SK-N-SH treated with all-trans-retinoic acid at 6 μM for 48 hours (cell line): ENCODE results near the gene KIF21B.

ENCODE experiments used
- ESRRG ChIP-seq: fragments of 250-450 bp; sonication (Bioruptor Pico); IDR thresholded peaks from 2 replicates; pipeline ENCODE4 v1.6.1; 2021; ENCODE audit warnings: mild to moderate bottlenecking
- ZFP30 ChIP-seq: fragments of 450-650 bp; formaldehyde crosslinking; IDR thresholded peaks from 2 replicates; pipeline ENCODE4 v1.5.0; 2022; ENCODE audit warnings: mild to moderate bottlenecking, moderate library complexity
- ZNF565 ChIP-seq: fragments of 450-650 bp; formaldehyde crosslinking; conservative IDR thresholded peaks from 2 replicates; pipeline ENCODE4 v1.5.0; 2020; ENCODE audit warnings: low read depth, mild to moderate bottlenecking, moderate library complexity
- TF ChIP-seq, protein P1 (sequence below): fragments of 250-450 bp; sonication (Bioruptor Pico); IDR thresholded peaks from 2 replicates; pipeline ENCODE4 v1.8.0; 2020; ENCODE audit warnings: mild to moderate bottlenecking, moderate library complexity, borderline replicate concordance

- TF ChIP-seq, protein P1, sequence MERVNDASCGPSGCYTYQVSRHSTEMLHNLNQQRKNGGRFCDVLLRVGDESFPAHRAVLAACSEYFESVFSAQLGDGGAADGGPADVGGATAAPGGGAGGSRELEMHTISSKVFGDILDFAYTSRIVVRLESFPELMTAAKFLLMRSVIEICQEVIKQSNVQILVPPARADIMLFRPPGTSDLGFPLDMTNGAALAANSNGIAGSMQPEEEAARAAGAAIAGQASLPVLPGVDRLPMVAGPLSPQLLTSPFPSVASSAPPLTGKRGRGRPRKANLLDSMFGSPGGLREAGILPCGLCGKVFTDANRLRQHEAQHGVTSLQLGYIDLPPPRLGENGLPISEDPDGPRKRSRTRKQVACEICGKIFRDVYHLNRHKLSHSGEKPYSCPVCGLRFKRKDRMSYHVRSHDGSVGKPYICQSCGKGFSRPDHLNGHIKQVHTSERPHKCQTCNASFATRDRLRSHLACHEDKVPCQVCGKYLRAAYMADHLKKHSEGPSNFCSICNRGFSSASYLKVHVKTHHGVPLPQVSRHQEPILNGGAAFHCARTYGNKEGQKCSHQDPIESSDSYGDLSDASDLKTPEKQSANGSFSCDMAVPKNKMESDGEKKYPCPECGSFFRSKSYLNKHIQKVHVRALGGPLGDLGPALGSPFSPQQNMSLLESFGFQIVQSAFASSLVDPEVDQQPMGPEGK: no peak
- no peak for TF ChIP-seq ESRRG
- TF ChIP-seq ZFP30 (CRISPR knock-in tag): no peak
- no peak for TF ChIP-seq ZNF565 (CRISPR knock-in tag)
Observed at GRCh38 chr1:201016211-201016651, 7.3 kb downstream of the KIF21B start.
